Activated T-helper 1 cell treated with anti-CD3 and anti-CD28 coated beads, Interleukin-2, amount 50 U/mL, for 16 hours (primary cell): ENCODE data around the gene PHRF1.
"Not testable (repeated sequence)": the region's sequence is repeated elsewhere in the genome, so short reads cannot be mapped to it uniquely, and the experiment has no call there.

ENCODE experiments used
- DNase-seq, 2 donors: peaks; one replicate each; pipeline ENCODE4 v3.0.0-alpha.2; 2020; ENCODE audit warnings: low read depth in 1 of 2, low spot score in 1 of 2

The PHRF1 gene

DNA sequence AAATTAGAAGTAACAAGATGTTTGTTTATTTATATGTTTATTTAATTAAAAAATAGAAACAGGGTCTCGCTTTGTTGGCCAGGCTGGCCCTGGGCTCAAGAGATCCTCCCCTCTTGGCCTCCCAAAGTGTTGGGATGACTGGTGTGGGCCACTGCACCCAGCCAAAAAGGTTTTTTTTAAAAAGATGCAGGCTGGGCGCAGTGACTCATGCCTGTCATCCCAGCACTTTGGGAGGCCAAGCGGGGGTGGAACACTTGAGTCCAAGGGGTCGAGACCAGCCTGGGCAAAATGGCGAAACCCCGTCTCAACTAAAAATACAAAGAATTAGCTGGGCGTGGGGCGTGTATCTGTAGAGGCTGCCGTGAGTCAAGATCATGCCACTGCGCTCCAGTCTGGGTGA is 74.2 kb downstream of the PHRF1 start:
- DNase-seq, result no peak

DNA sequence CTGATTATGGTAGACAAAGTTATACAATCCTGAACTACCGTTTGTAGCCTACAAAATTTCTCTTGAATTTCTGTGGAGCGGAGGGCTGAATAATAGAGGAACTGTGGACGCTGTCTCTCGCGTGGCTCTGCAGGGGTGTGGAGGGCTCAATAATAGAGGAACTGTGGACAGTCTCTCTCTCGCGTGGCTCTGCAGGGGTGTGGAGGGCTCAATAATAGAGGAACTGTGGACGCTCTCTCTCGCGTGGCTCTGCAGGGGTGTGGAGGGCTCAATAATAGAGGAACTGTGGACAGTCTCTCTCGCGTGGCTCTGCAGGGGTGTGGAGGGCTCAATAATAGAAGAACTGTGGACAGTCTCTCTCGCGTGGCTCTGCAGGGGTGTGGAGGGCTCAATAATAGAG is 76.9 kb downstream of the PHRF1 start:
- not testable (repeated sequence) for DNase-seq

DNA sequence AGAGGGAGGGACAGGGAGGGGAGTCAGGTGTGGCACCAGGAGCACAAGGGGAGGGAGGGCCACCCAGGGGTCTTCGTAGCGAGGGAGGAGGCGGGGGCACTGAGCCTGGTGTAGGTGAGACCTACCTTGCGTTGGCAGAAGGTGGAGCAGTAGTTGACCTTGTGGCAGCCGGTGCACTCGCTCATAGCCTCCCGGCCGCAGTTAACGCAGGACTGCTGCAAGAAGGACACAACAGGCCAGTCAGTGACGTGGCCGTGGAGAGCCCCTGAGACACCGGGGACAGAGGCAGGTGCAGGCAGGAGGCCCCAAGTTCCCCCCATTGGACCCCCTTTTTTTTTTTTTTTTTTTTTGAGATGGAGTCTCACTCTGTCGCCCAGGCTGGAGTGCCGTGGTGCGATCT is 77.6 kb downstream of the PHRF1 start:
- no peak for DNase-seq

DNA sequence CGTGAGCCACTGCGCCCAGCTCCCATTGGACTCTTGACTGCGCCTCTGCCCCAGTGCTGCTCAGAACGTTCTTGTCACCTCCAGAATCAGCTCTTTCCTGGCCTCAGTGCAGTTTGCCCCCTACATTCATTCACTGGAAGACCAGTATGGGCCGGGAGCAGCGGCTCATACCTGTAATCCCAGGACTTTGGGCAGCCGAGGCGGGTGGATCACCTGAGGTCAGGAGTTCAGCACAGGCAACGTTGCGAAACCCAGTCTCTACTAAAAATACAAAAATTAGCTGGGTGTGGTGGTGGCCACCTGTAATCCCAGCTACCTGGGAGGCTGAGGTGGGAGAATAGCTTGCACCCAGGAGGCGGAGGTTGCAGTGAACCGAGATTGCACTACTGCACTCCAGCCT is 78.2 kb downstream of the PHRF1 start:
- not testable (repeated sequence) for DNase-seq

DNA sequence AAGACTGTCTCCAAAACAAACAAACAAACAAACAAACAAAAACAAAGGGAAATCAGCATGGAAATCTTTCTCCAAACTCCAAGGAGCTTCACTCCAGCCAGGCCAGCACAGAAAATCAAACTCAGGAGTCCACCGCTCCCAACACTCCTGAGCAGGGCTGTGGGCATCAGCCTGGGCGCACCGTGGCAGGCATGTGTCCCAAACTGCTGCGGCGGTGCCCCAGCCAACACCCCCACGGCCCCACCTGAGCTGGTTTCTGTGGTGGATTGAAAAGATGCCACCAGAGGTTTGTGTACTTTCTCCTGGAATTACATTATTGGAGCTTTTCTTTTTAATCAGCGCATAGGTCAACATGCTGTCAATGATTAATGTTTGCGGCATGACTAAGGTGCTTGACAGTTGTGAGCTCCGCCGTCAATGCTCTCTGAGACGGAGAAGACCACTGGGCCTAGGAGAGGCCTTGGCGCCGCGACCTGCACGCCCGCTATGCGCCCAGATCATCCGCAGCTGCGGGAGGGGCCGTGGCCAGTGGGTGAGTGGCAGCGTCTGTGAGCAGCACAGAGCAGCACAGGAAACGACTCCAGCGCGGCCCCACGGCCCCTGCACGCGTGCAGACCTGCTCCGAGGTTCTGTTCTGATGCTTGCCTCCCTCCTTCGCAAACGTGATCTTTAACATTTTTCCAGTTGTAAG is 78.9 kb downstream of the PHRF1 start:
- no peak for DNase-seq

DNA sequence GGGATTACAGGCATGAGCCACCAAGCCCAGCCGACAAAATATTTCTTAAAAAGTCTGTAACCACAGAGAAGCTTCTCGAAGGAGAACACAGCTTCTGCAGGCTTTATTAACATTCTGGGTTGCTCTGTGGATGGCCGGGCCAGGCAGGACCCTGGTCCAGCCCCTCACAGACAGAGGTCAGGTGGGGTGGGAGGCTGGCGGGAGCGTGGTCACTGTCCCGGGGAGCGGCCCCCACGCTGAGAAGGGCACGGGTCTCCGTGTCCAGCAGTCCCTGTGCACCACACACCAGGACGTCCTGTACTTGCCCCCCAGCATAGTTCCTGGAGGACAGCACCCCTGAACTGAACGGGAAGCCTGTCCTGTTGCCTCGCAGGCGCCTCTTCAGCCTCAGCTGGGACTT is 80.2 kb downstream of the PHRF1 start:
- no peak for DNase-seq

DNA sequence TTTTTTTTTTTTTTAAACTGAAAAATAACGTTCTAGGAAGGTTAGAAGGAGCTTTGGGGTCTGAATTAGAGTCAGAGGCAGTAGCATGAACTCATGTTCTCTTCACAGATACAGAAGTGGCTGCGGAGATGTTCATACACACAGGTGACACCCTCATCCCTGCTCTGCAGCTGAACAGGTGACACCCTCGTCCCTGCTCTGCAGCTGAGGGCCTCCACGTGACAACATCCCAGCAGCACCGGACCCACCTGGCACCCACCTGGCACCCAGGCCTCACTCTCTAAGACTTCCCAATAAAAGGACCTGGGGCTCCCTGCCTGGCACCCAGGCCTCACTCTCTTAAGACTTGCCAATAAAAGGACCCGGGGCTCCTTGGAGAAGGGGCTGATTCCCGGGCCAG is 80.6 kb downstream of the PHRF1 start:
- DNase-seq, result no peak

DNA sequence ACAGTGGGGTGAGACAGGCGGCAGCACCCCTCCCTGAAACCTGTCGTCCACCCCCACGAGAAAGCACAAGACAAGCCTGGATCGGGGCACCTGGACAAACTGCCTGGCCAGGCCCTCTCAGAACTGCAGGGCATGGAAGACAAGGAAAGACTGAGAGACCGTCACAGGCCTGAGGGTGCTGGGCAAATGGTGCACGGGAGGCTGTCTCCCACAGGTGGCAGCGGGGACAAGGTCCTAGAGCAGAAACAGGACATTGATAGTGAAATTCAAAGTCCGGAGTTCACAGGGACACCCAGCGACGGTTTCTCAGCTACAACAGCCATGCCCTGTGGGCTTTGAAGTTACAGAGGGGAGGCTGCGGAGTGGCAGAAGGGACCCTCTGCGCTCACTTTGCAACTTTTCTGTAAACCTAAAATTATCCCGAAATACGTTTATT is 81.4 kb downstream of the PHRF1 start:
- no peak for DNase-seq

DNA sequence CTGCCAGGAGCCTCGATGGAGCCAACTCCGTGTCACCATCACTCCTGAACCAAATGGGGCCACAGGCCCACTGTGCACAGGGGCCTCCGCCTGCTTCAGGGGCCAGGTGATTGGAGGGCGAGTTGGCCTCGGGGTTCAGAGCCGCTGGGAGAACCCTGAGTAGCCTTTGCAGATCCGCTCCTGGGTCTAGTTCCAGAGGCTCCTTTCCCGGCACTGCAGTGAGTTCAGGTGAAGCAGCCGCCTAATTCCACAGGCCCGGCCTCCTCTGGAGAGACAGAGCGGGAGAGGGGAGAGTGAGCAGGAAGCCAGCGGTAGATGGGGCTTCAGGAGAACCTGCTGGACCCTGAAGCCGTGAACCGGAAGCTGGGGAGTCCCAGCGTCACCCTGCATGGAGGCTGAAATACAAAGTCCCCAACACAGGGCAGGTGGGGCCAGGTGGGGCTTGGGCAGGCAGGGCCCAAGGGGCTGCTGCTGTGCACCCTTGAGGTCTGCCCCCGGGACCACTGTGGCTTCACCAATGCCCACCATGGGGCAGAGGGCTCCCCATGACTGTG is 83.3 kb downstream of the PHRF1 start:
- no peak for DNase-seq

DNA sequence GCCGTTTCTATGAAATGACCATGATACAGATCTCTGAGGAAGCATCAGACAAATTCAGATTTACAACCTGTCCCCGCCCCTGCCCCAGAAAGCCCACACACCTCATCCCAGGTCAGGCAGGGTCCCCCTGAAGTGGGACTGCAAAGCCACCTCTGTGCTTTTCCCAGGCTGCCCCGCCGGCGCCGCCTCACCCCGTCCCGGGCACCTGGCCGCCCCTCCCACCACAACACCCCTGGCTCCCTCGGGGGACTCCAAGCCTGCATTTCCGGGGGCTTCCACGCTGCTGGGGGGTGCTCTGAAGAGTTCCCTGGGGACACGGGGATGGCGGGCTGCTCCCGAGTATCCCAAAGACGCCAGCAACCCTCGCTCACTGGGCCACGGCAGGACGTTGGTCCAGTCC is 84.0 kb downstream of the PHRF1 start:
- no peak for DNase-seq

DNA sequence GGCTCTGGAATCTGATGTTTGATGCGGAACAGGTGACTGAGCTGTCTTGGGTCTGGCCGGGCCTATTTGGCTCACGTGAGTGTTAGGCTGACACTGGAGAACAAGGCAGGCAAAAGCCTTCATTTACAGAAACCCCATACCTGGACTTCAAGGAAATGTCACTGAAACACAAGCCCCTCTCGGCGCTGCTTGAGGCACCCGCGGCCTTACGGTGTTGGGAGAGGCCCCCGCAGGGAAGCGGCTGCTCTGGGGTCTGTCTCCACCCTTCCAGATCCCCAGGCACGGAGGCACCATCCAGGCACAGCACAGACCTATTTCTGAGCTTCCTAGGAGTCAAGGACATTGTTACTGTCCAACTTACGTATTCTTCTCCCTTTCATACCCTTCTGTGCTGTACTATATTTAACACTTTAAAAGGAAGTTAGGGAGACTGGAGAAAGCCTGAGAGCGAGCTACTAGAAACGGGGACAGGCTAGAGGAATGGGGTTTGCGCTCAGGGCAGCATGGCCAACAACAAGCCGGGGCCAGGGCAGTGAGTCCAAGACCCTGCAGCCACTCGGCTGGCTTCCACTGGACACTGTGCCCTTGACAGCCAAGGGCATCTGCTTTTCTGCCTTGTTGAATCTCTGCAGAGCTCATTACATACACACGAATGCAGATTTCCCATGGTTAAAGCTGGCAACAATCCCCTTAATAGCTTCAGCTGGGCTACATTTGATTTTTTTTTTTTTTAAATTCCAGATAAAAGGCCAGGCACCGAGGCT is 84.6 kb downstream of the PHRF1 start:
- no peak for DNase-seq
